GM23338 (cell line): ENCODE measurements around the gene OPN3.

Experiments used
- CREB1 ChIP-seq: fragments of 250-450 bp; sonication (Bioruptor Pico); IDR thresholded peaks from 2 replicates; pipeline ENCODE4 v1.5.0; 2020; ENCODE audit warnings: low read depth, mild to moderate bottlenecking, moderate library complexity
- CTCF ChIP-seq, 2 experiments: fragments of 200-600 bp in 1 of 2; sonication (generic) in 1 of 2; conservative IDR thresholded peaks; 2 replicates each; pipeline versions ENCODE4 v1.5.1 to v1.6.1; 2016 to 2017; ENCODE audit warnings: antibody characterized with exemption in 2 of 2, low read depth in 2 of 2, mild to moderate bottlenecking in 2 of 2, moderate library complexity in 1 of 2
- ETS1 ChIP-seq: IDR thresholded peaks from 2 replicates; pipeline ENCODE4 v1.6.1; 2016; ENCODE audit warnings: antibody characterized with exemption
- EZH2 ChIP-seq: fragments of 200-600 bp; sonication (generic); IDR thresholded peaks from one replicate; pipeline ENCODE4 v1.8.0; 2017; ENCODE audit warnings: antibody characterized with exemption, mild to moderate bottlenecking, low read depth; ENCODE audit not compliant: unreplicated experiment
- REST ChIP-seq: IDR thresholded peaks from one replicate; pipeline ENCODE4 v1.6.1; 2018; ENCODE audit warnings: antibody characterized with exemption; ENCODE audit not compliant: unreplicated experiment
- ZNF462 ChIP-seq: fragments of 250-450 bp; sonication (Bioruptor Pico); IDR thresholded peaks from 2 replicates; pipeline ENCODE4 v1.5.0; 2020; ENCODE audit warnings: mild to moderate bottlenecking, moderate library complexity

DNA sequence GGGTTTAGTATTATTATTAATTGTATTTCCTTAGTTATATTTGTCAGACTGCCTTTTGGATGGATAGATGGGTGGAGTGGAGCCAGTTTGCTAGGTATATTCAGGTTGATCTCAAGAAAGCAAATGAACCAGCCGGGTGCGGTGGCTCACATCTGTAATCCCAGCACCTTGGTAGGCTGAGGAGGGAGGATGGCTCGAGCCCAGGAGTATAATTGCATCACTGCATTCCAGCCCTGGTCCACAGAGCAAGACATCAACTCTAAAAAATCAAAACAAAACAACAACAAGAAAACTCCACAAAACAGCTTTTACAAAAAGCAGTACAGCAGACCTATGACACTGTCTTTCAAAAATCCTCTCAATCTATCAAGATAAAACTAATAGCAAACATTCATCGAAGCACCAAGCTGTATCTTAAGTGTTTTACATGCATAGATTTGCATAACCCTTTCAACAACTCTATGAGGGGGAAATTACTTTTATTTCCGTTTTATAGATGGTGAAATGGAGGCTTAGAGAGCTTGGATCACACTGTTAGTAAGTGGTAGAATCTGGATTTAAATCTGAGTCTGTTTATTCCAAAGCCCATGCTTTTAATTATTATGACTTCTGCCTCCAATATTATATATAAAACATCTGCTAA, 82.5 kb downstream of the OPN3 start:
- no peak for TF ChIP-seq CTCF (conservative IDR thresholded peaks at IDR 0.05; ENCODE audit: low read depth in 2 of 2)
- TF ChIP-seq EZH2 = no peak
- no peak for TF ChIP-seq CREB1 (CRISPR knock-in tag)
- TF ChIP-seq REST = no peak
- no peak for TF ChIP-seq ETS1
- TF ChIP-seq ZNF462 (CRISPR knock-in tag) = no peak
